Liver (tissue), 9 donors: ENCODE results near the gene NSMF. TPM values are rescaled to one million over a fixed set of nuclear protein-coding genes. Genes with fewer than 3 reads are reported as not detected.

Source experiments
- DNase-seq: peaks from one replicate; pipeline ENCODE4 v3.0.0-alpha.2; 2017; ENCODE audit warnings: low spot score
- H3K27ac ChIP-seq, 2 donors: one replicate each; pipeline ENCODE4 v1.7.0; 2013; ENCODE audit warnings: inconsistent platforms in 2 of 2, low read length in 2 of 2, control low read depth in 1 of 2, low read depth in 1 of 2, mild to moderate bottlenecking in 1 of 2
- H3K27me3 ChIP-seq, 4 donors: one replicate each; pipeline versions ENCODE4 v1.6.1 to v1.7.0; 2013; ENCODE audit warnings: low read length in 3 of 4, inconsistent platforms in 1 of 4, mild to moderate bottlenecking in 1 of 4, moderate library complexity in 1 of 4; ENCODE audit not compliant: control insufficient read depth in 4 of 4, insufficient read depth in 4 of 4
- H3K36me3 ChIP-seq, 4 donors: one replicate each; pipeline versions ENCODE4 v1.6.1 to v1.7.0; 2013; ENCODE audit warnings: low read length in 3 of 4, mild to moderate bottlenecking in 3 of 4, low read depth in 1 of 4, moderate library complexity in 1 of 4; ENCODE audit not compliant: control insufficient read depth in 4 of 4, insufficient read depth in 3 of 4
- H3K4me1 ChIP-seq, 4 donors: one replicate each; pipeline versions ENCODE4 v1.6.1 to v1.7.0; 2013; ENCODE audit warnings: low read length in 3 of 4, mild to moderate bottlenecking in 3 of 4, moderate library complexity in 1 of 4; ENCODE audit not compliant: control insufficient read depth in 4 of 4, insufficient read depth in 4 of 4
- H3K4me3 ChIP-seq, 3 donors: one replicate each; pipeline versions ENCODE4 v1.6.1 to v1.7.0; 2013; ENCODE audit warnings: low read length in 3 of 3, control low read depth in 1 of 3, low read depth in 1 of 3, mild to moderate bottlenecking in 1 of 3
- H3K9ac ChIP-seq, 2 donors: one replicate each; pipeline ENCODE4 v1.7.0; 2013; ENCODE audit warnings: low read length in 2 of 2, mild to moderate bottlenecking in 2 of 2, moderate library complexity in 2 of 2, control low read depth in 1 of 2, low read depth in 1 of 2
- H3K9me3 ChIP-seq, 4 donors: one replicate each; pipeline versions ENCODE4 v1.6.1 to v1.7.0; 2013; ENCODE audit warnings: low read length in 3 of 4; ENCODE audit not compliant: control insufficient read depth in 4 of 4
- ATF3 ChIP-seq: IDR thresholded peaks from 2 replicates; pipeline ENCODE4 v1.6.1; 2016; ENCODE audit warnings: antibody characterized with exemption
- CTCF ChIP-seq: fragments of 150-350 bp; IDR thresholded peaks from 2 replicates; pipeline ENCODE4 v1.5.1; 2017; ENCODE audit warnings: improper control_type of control experiment, low read depth, low read length; ENCODE audit not compliant: missing input control
- FOXA1 ChIP-seq: IDR thresholded peaks from 2 replicates; pipeline ENCODE4 v1.6.1; 2016; ENCODE audit warnings: antibody characterized with exemption
- FOXA2 ChIP-seq: IDR thresholded peaks from 2 replicates; pipeline ENCODE4 v1.6.1; 2016; ENCODE audit warnings: antibody characterized with exemption
- GABPA ChIP-seq, 2 donors: IDR thresholded peaks in 1 of 2; conservative IDR thresholded peaks in 1 of 2; 2 replicates each; pipeline ENCODE4 v1.6.1; 2016; ENCODE audit warnings: antibody characterized with exemption in 2 of 2, mild to moderate bottlenecking in 1 of 2, moderate library complexity in 1 of 2
- HNF4A ChIP-seq, 2 donors: conservative IDR thresholded peaks; 2 replicates each; pipeline ENCODE4 v1.6.1; 2016; ENCODE audit warnings: antibody characterized with exemption in 2 of 2, mild to moderate bottlenecking in 2 of 2
- HNF4G ChIP-seq: IDR thresholded peaks from 2 replicates; pipeline ENCODE4 v1.6.1; 2016; ENCODE audit warnings: antibody characterized with exemption
- JUND ChIP-seq, 2 donors: IDR thresholded peaks; 2 replicates each; pipeline ENCODE4 v1.6.1; 2016; ENCODE audit warnings: antibody characterized with exemption in 2 of 2
- MAX ChIP-seq: IDR thresholded peaks from 2 replicates; pipeline ENCODE4 v1.6.1; 2016; ENCODE audit warnings: antibody characterized with exemption
- RAD21 ChIP-seq, 2 donors: IDR thresholded peaks; 2 replicates each; pipeline ENCODE4 v1.6.1; 2016; ENCODE audit warnings: antibody characterized with exemption in 2 of 2, mild to moderate bottlenecking in 2 of 2
- REST ChIP-seq: IDR thresholded peaks from 2 replicates; pipeline ENCODE4 v1.6.1; 2016; ENCODE audit warnings: antibody characterized with exemption, mild to moderate bottlenecking
- TAF1 ChIP-seq: conservative IDR thresholded peaks from 2 replicates; pipeline ENCODE4 v1.6.1; 2016; ENCODE audit warnings: antibody characterized with exemption, mild to moderate bottlenecking
- YY1 ChIP-seq: IDR thresholded peaks from 2 replicates; pipeline ENCODE4 v1.6.1; 2016; ENCODE audit warnings: antibody characterized with exemption, mild to moderate bottlenecking
- ZBTB33 ChIP-seq: IDR thresholded peaks from 2 replicates; pipeline ENCODE4 v1.6.1; 2016; ENCODE audit warnings: antibody characterized with exemption
- WGBS: extraction: QIAGEN DNeasy Blood & Tissue Kit; methylation state at CpG from one replicate; pipeline ENCODE4 v1.1.7; 2013; 5-methylcytosine and 5-hydroxymethylcytosine counted together
- polyA plus RNA-seq, 2 donors: library from polyadenylated mRNA; stranded (reverse) in 1 of 2; unstranded in 1 of 2; fragments of 200-250 nt in 1 of 2; fragments of >200 nt in 1 of 2; fragmentation: Nextera tagmentation in 1 of 2; extraction: Ambion mirVana in 1 of 2; gene quantifications; one replicate each; pipeline versions ENCODE4 v1.2.1 to v1.2.3, GENCODE V29; 2013 to 2015
- total RNA-seq, 2 donors: library from RNA; depleted of rRNA; stranded (reverse); fragments of >200 nt; gene quantifications; one replicate each; pipeline ENCODE4 v1.2.3, GENCODE V29; 2014
- donor health status: healthy.
- donor health status: healthy.
- donor health status: healthy.
- donor health status: healthy.
- donor health status: healthy.

NSMF gene
- total and polyA plus RNA-seq, 4 donors: 1.7 to 13.5 (median 8.7) TPM

GRCh38 chr9:137439158-137439714 lies 19.9 kb downstream of the NSMF start:
- no peak overlapping the region for H3K4me3 ChIP-seq
- no peaks in the 10 kb centered on the region for H3K9me3 ChIP-seq
- H3K9ac ChIP-seq: no peak overlapping the region
- H3K36me3 ChIP-seq: no peaks in the 10 kb centered on the region
- no peak for DNase-seq
- no peak overlapping the region for H3K27ac ChIP-seq
- TF ChIP-seq HNF4G (no peak), TAF1 (no peak), FOXA2 (no peak), YY1 (no peak), ATF3 (no peak), JUND (IDR thresholded peaks at IDR 0.05) (no peak), ZBTB33 (no peak), FOXA1 (no peak), HNF4A (conservative IDR thresholded peaks at IDR 0.05) (no peak), CTCF (no peak), REST (no peak), GABPA (IDR thresholded peaks at IDR 0.05 in 1 of 2, conservative IDR thresholded peaks at IDR 0.05 in 1 of 2) (no peak), RAD21 (IDR thresholded peaks at IDR 0.05) (no peak), MAX (no peak)
- WGBS: 60% methylated on average over 18 of the region's 18 CpGs
- no peaks in the 10 kb centered on the region for H3K27me3 ChIP-seq
- H3K4me1 ChIP-seq: peaks cover 3 to 7% (median 5%) of the 10 kb centered on the region in 4 donors

GRCh38 chr9:137438591-137439157 lies 20.5 kb downstream of the NSMF start:
- TF ChIP-seq ZBTB33 (no peak), HNF4A (conservative IDR thresholded peaks at IDR 0.05) (no peak), CTCF (no peak), ATF3 (no peak), JUND (IDR thresholded peaks at IDR 0.05) (no peak), YY1 (no peak)
- no peaks in the 10 kb centered on the region for H3K27me3 ChIP-seq

More at GRCh38 chr9:137438591-137439157, 20.5 kb downstream of the NSMF start:
- Histone ChIP-seq H3K9ac (no peak overlapping the region), H3K4me3 (no peak overlapping the region), H3K27ac (no peak overlapping the region), H3K9me3 (no peaks in the 10 kb centered on the region), H3K4me1 (peaks cover 3 to 7% (median 5%) of the 10 kb centered on the region in 4 donors), H3K36me3 (no peaks in the 10 kb centered on the region)
- WGBS: 87% methylated on average over 22 of the region's 22 CpGs
- DNase-seq: no peak
